GM12878 (cell line): ENCODE results near the gene MAN2A2. TPM values are rescaled to one million over a fixed set of nuclear protein-coding genes. Genes with fewer than 3 reads are reported as not detected.

Experiments used
- BACH1 ChIP-seq: fragments of 450-650 bp; IDR thresholded peaks from 2 replicates; pipeline ENCODE4 v1.6.1; 2017; ENCODE audit warnings: mild to moderate bottlenecking, borderline replicate concordance
- BMI1 ChIP-seq: fragments of 450-650 bp; IDR thresholded peaks from 2 replicates; pipeline ENCODE4 v1.6.1; 2016; ENCODE audit warnings: mild to moderate bottlenecking, moderate library complexity, borderline replicate concordance
- EED ChIP-seq: sonication (generic); IDR thresholded peaks from 2 replicates; pipeline ENCODE4 v1.6.1; 2016; ENCODE audit warnings: antibody characterized with exemption, low read depth
- EGR1 ChIP-seq, 2 experiments: IDR thresholded peaks; 1 replicate in 1 of 2; 2 replicates in 1 of 2; pipeline ENCODE4 v1.6.1; 2011 to 2012; ENCODE audit warnings: low read depth in 2 of 2, low read length in 2 of 2, borderline replicate concordance in 1 of 2, mild to moderate bottlenecking in 1 of 2, moderate library complexity in 1 of 2
- EP300 ChIP-seq, 2 experiments: fragments of 150-350 bp in 1 of 2; IDR thresholded peaks; 2 replicates each; pipeline ENCODE4 v1.6.1; 2011 to 2012; ENCODE audit warnings: low read depth in 2 of 2, low read length in 2 of 2, borderline replicate concordance in 1 of 2, improper control_type of control experiment in 1 of 2, inconsistent platforms in 1 of 2; ENCODE audit not compliant: control insufficient read depth in 1 of 2
- ESRRA ChIP-seq: IDR thresholded peaks from 2 replicates; pipeline ENCODE4 v1.6.1; 2012; ENCODE audit warnings: mild to moderate bottlenecking, low read length, improper control_type of control experiment
- IRF4 ChIP-seq: IDR thresholded peaks from 2 replicates; pipeline ENCODE4 v1.6.1; 2011; ENCODE audit warnings: low read depth, low read length
- JUND ChIP-seq: IDR thresholded peaks from 2 replicates; pipeline ENCODE4 v1.6.1; 2012; ENCODE audit warnings: low read depth, mild to moderate bottlenecking, low read length, improper control_type of control experiment, moderate library complexity
- KAT2A ChIP-seq: conservative IDR thresholded peaks from 2 replicates; pipeline ENCODE4 v1.6.1; 2011; ENCODE audit warnings: low read depth, low read length; ENCODE audit not compliant: control insufficient read depth
- MAX ChIP-seq: IDR thresholded peaks from 2 replicates; pipeline ENCODE4 v1.6.1; 2012; ENCODE audit warnings: low read depth, low read length, improper control_type of control experiment
- NRF1 ChIP-seq: conservative IDR thresholded peaks from 2 replicates; pipeline ENCODE4 v1.6.1; 2011; ENCODE audit warnings: mild to moderate bottlenecking, low read depth, low read length, improper control_type of control experiment
- RELA ChIP-seq: fragments of 450-650 bp; IDR thresholded peaks from 2 replicates; pipeline ENCODE4 v1.8.0; 2014; ENCODE audit warnings: borderline replicate concordance; ENCODE audit not compliant: partially characterized antibody
- RUNX3 ChIP-seq: IDR thresholded peaks from 2 replicates; pipeline ENCODE4 v1.6.1; 2012; ENCODE audit warnings: low read length, inconsistent platforms
- SKIL ChIP-seq: fragments of 450-650 bp; IDR thresholded peaks from 2 replicates; pipeline ENCODE4 v1.6.1; 2017; ENCODE audit warnings: mild to moderate bottlenecking, low read depth, inconsistent platforms; ENCODE audit not compliant: poor library complexity, severe bottlenecking
- SMAD5 ChIP-seq: IDR thresholded peaks from 2 replicates; pipeline ENCODE4 v1.6.1; 2016; ENCODE audit warnings: antibody characterized with exemption, low read depth
- SMARCA5 ChIP-seq: fragments of 450-650 bp; IDR thresholded peaks from 2 replicates; pipeline ENCODE4 v1.6.1; 2017; ENCODE audit warnings: mild to moderate bottlenecking
- SPI1 ChIP-seq: IDR thresholded peaks from 2 replicates; pipeline ENCODE4 v1.6.1; 2011; ENCODE audit warnings: low read depth, mild to moderate bottlenecking, low read length, moderate library complexity, borderline replicate concordance; ENCODE audit not compliant: insufficient read depth
- SUPT20H ChIP-seq: IDR thresholded peaks from 2 replicates; pipeline ENCODE4 v1.6.1; 2011; ENCODE audit warnings: low read depth, mild to moderate bottlenecking, low read length, moderate library complexity, borderline replicate concordance; ENCODE audit not compliant: control insufficient read depth
- TAF1 ChIP-seq: IDR thresholded peaks from 2 replicates; pipeline ENCODE4 v1.6.1; 2011; ENCODE audit warnings: mild to moderate bottlenecking, low read depth, low read length, borderline replicate concordance
- TARDBP ChIP-seq: IDR thresholded peaks from 2 replicates; pipeline ENCODE4 v1.6.1; 2016; ENCODE audit warnings: borderline replicate concordance
- ZNF384 ChIP-seq: IDR thresholded peaks from 2 replicates; pipeline ENCODE4 v1.6.1; 2012; ENCODE audit warnings: low read depth, mild to moderate bottlenecking, low read length, improper control_type of control experiment, borderline replicate concordance
- ZZZ3 ChIP-seq: IDR thresholded peaks from 2 replicates; pipeline ENCODE4 v1.6.1; 2011; ENCODE audit warnings: low read depth; ENCODE audit not compliant: control insufficient read depth, insufficient read length
- polyA plus RNA-seq, 11 experiments: library from polyadenylated mRNA; depleted of rRNA in 4 of 11; unstranded in 6 of 11; stranded (reverse) in 5 of 11; fragments of >200 nt; fragmentation: Nextera tagmentation in 4 of 11; fragmentation: Illumina TruSeq in 1 of 11; extraction: Ambion mirVana in 4 of 11; extraction: Trizol in 1 of 11; gene quantifications; 1 replicate in 1 of 11; 2 replicates in 10 of 11; pipeline versions ENCODE4 v1.2.1 to v1.2.3, GENCODE V29; 2011 to 2016; ENCODE audit warnings: inconsistent platforms in 2 of 11, missing spikeins in 2 of 11, low read depth in 1 of 11
- total RNA-seq, 4 experiments: library from RNA; depleted of rRNA in 3 of 4; stranded (reverse); fragments of >200 nt in 3 of 4; fragmentation: Illumina TruSeq in 1 of 4; extraction: Trizol in 1 of 4; gene quantifications; 2 replicates each; pipeline versions ENCODE4 v1.2.1 to v1.2.3, GENCODE V29; 2013 to 2021
- TF ChIP-seq, protein P1 (sequence below): fragments of 450-650 bp; IDR thresholded peaks from 2 replicates; pipeline ENCODE4 v1.6.1; 2017; ENCODE audit warnings: low read depth, mild to moderate bottlenecking, moderate library complexity
- TF ChIP-seq, protein P2 (sequence below): fragments of 450-650 bp; IDR thresholded peaks from 2 replicates; pipeline ENCODE4 v1.6.1; 2017; ENCODE audit warnings: mild to moderate bottlenecking

Gene MAN2A2
- total and polyA plus RNA-seq, 10 of the 15 experiments (the other 5 are each of a cell fraction or from before 2014, with no cell fraction given): 4.2 to 79.4 (median 23.2) TPM

- TF ChIP-seq SPI1 (peak; percentile 1; the same call in 1 of the 2 replicates), MAX (no peak), EED (peak; percentile 71), EP300 (IDR thresholded peaks at IDR 0.05; ENCODE audit: borderline replicate concordance in 1 of 2, control insufficient read depth in 1 of 2, low read depth in 2 of 2, low read length in 2 of 2) (no peak), KAT2A (no peak), SUPT20H (no peak), SMAD5 (no peak), IRF4 (no peak), TARDBP (no peak), NRF1 (no peak), RELA (no peak), ESRRA (no peak), ZNF384 (no peak), EGR1 (IDR thresholded peaks at IDR 0.05; ENCODE audit: borderline replicate concordance in 1 of 2, low read depth in 2 of 2, low read length in 2 of 2) (no peak), ZZZ3 (no peak), JUND (0 out of 2 replicates have a peak, but pooled peaks have one; percentile 14), BMI1 (no peak), SKIL (no peak), BACH1 (no peak), RUNX3 (0 out of 2 replicates have a peak, but pooled peaks have one; percentile 3), SMARCA5 (no peak), TAF1 (no peak)
- TF ChIP-seq, protein P1, sequence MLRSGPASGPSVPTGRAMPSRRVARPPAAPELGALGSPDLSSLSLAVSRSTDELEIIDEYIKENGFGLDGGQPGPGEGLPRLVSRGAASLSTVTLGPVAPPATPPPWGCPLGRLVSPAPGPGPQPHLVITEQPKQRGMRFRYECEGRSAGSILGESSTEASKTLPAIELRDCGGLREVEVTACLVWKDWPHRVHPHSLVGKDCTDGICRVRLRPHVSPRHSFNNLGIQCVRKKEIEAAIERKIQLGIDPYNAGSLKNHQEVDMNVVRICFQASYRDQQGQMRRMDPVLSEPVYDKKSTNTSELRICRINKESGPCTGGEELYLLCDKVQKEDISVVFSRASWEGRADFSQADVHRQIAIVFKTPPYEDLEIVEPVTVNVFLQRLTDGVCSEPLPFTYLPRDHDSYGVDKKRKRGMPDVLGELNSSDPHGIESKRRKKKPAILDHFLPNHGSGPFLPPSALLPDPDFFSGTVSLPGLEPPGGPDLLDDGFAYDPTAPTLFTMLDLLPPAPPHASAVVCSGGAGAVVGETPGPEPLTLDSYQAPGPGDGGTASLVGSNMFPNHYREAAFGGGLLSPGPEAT: no peak
- TF ChIP-seq, protein P2, sequence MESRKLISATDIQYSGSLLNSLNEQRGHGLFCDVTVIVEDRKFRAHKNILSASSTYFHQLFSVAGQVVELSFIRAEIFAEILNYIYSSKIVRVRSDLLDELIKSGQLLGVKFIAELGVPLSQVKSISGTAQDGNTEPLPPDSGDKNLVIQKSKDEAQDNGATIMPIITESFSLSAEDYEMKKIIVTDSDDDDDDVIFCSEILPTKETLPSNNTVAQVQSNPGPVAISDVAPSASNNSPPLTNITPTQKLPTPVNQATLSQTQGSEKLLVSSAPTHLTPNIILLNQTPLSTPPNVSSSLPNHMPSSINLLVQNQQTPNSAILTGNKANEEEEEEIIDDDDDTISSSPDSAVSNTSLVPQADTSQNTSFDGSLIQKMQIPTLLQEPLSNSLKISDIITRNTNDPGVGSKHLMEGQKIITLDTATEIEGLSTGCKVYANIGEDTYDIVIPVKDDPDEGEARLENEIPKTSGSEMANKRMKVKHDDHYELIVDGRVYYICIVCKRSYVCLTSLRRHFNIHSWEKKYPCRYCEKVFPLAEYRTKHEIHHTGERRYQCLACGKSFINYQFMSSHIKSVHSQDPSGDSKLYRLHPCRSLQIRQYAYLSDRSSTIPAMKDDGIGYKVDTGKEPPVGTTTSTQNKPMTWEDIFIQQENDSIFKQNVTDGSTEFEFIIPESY: peak; percentile 64; the same call in 1 of the 2 replicates
- TF ChIP-seq, all 136 proteins: peak for 16
Measured at GRCh38 chr15:90869601-90870353, 33.3 kb upstream of the MAN2A2 start (continued).
